GM18505 (cell line): ENCODE data around the gene USP12.
"Not testable (repeated sequence)": the region's sequence is repeated elsewhere in the genome, so short reads cannot be mapped to it uniquely, and the experiment has no call there.

Experiments
- ATAC-seq: cut with Tn5 transposase; IDR thresholded peaks from one replicate; pipeline ENCODE4 v1.9.1; 2021; ENCODE audit not compliant: unreplicated experiment
- POLR2A ChIP-seq: IDR thresholded peaks from 4 replicates; pipeline ENCODE4 v1.6.1; 2011; ENCODE audit warnings: borderline replicate concordance; ENCODE audit not compliant: insufficient read depth, insufficient read length; ENCODE audit errors: extremely low read depth

The USP12 gene

DNA sequence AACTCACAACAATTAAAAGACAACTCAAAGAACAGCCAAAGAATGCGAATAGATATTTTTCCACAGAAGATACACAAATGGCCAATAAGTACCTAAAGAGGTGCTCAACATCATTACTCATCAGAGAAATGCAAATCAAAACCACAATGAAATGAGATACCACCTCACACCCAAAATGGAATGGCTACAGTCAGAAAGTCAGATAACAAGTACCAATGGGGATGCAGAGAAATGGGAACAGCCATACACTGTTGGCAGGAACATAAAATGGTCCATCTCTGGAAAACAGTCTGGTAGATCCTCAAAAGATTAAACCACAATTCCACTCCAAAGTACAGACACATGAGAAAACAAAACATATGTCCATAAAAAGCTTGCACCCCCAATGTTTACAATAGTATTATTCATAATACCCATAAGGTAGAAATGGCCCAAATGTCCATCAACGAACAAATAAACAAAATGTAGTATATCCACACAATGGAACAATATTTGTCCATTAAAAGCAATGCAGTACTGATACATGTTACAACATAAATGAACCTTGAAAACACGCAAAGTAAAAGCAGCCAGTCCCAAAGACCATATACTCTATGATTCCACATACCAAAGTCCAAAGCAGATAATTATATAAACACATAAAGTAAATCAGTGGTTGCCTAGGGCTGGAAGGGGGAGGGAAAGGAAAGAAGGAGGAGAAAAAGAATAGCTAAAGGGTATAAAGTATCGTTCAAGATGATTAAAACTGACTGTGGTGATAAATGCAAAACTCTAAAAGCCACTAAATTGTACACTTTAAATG is 19.6 kb downstream of the USP12 start:
- TF ChIP-seq POLR2A: no peak
- no peak for ATAC-seq

DNA sequence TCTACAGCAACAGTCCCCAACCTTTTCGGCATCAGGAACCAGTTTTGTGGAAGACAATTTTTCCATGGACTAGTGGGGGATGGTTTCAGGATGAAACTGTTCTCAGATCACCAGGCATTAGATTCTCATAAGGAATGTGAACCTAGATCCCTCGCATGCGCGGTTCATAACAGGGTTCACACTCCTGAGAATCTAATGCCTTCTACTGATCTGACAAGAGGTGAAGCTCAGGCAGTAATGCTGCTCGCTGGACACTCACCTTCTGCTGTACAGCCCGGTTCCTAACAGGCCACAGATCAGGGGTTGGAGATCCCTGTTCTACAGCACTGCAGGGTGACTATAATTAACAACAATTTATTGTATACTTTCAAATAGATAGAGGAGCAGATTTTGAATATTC is 21.9 kb downstream of the USP12 start:
- no peak for TF ChIP-seq POLR2A
- ATAC-seq: no peak

GRCh38 chr13:27148900-27149299 is 22.7 kb downstream of the USP12 start:
- ATAC-seq: no peak
- TF ChIP-seq POLR2A: no peak

DNA sequence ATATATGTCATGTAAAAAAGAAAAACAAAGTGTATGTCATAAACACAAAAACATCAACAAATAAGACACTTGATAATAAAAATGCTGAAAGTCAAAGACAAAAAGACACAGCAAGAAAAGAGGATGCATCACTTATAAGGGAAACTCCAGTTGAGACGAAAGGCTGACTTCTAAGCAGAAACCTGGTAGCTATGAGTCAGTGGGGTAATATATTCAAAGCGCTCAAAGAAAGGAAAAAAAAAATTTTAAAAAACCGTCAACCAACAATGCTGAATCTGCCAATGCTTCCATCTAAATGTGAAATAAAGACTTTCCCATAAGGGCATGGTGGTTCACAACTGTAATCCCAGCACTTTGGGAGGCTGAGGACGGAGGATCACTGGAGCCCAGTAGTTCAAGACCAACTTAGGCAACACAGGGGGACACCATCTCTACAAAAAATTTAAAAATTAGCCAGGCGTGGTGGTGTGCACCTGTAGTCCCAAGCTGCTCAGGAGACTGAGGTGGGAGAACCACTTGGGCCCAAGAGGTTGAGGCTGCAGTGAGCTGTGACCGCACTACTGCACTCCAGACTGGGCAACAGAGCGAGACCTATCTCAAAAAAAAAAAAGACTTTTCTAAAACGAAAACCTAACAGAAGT is 24.0 kb downstream of the USP12 start:
- TF ChIP-seq POLR2A: no peak
- ATAC-seq: no peak

DNA sequence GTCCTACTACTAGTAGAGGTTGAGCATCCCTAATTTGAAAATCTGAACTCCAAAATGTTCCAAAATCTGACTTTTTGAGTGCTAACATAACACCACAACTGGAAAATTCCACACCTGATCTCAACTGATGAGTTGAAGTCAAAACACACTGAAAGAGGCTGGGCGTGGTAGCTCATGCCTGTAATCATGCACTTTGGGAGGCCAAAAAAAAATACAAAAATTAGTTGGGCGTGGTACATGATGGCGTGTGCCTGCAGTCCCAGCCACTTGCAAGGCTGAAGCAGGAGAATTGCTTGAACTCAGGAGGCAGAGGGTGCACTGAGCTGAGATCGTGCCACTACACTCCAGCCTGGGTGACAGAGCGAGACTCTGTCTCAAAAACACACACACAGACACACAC is 29.9 kb downstream of the USP12 start:
- TF ChIP-seq POLR2A: no peak
- ATAC-seq: no peak

- ATAC-seq: not testable (repeated sequence)
These were observed 30.5 kb downstream of the USP12 start for GRCh38 chr13:27141159-27141558.

DNA sequence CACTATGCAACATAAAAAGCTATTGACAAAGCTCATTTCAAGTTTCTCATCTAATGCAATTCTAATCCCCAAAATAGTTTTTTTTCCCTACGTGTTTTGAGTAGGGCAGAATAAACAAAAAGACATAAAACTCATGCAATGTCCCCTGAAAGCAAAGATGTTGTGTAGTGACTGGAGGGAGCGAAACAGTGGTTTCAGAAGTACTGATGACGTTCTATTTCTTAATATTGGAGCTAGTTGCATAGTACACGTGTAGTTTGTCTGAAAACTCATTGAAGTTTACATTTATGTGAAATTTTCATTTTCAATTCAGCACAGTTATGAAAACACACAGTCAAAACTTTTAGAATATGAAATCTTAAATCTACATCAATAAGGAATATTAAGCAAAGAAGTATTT is 31.6 kb downstream of the USP12 start:
- no peak for ATAC-seq
- no peak for TF ChIP-seq POLR2A

DNA sequence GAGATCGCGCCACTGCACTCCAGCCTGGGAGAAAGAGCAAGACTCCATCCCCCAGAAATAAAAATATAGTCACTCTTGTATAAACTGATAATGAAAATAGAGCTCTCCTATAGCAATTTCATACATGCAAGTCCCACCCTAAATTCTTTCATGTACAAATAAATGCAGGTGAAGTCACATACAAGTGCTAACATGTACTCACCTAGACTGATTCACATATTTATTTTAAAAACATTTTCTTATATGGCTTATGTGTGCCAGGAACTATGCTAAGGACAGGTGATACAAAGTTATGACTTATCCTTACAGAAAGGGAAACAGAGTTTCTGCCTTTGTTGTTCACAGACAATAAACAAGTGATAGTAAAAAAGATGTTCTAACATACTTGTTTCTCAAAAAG is 32.0 kb downstream of the USP12 start:
- TF ChIP-seq POLR2A: no peak
- no peak for ATAC-seq

GRCh38 chr13:27138457-27139093 is 33.0 kb downstream of the USP12 start:
- ATAC-seq: no peak
- no peak for TF ChIP-seq POLR2A

GRCh38 chr13:27137759-27138158 is 33.9 kb downstream of the USP12 start:
- no peak for TF ChIP-seq POLR2A
- no peak for ATAC-seq

- ATAC-seq: no peak
- TF ChIP-seq POLR2A: no peak
These were observed 36.6 kb downstream of the USP12 start for GRCh38 chr13:27135023-27135422.

GRCh38 chr13:27133889-27134288 is 37.7 kb downstream of the USP12 start:
- no peak for ATAC-seq
- TF ChIP-seq POLR2A: no peak

- no peak for TF ChIP-seq POLR2A
- ATAC-seq: no peak
These were observed 39.1 kb downstream of the USP12 start for GRCh38 chr13:27132538-27132937.

DNA sequence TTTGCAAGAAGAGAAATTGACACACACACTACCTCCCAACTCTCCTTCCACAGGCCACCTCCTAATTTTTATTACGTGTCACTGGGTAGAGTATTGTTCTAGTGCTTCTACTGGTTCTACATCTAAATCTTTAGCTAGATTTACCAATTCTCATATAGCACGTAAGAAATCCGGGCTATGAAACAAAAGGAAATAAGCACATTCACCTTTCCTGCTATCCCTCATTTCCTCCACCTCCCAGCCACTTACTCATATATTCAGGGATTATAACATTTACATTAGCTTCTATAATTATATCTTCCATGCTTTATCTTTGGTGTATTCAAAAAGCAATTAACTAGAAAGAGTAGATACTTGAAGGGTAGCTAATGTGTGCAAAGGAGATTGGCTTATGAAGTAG is 39.7 kb downstream of the USP12 start:
- ATAC-seq: no peak
- no peak for TF ChIP-seq POLR2A
